HL-60 (cell line): ENCODE results near the gene FBH1.

Source experiments
- DNase-seq, 2 experiments: peaks; one replicate each; pipeline ENCODE4 v3.0.0-alpha.2; 2010 to 2020; ENCODE audit warnings: low read depth in 1 of 2, low spot score in 1 of 2
- H3K27ac ChIP-seq: fragments of 250-450 bp; sonication (Bioruptor Pico); replicated peaks from 2 replicates; pipeline ENCODE4 v1.5.1; 2020; ENCODE audit warnings: mild to moderate bottlenecking, moderate library complexity
- H3K27me3 ChIP-seq: fragments of 250-450 bp; sonication (Bioruptor Pico); 2 replicates; pipeline ENCODE4 v1.5.1; 2021; ENCODE audit warnings: mild to moderate bottlenecking, moderate library complexity; ENCODE audit not compliant: insufficient read depth, poor library complexity, severe bottlenecking
- H3K4me3 ChIP-seq: replicated peaks from 2 replicates; pipeline ENCODE4 v1.5.1; 2011; ENCODE audit warnings: mild to moderate bottlenecking, control low read depth, low read length; ENCODE audit not compliant: insufficient read depth
- GABPA ChIP-seq: IDR thresholded peaks from 2 replicates; pipeline ENCODE4 v1.6.1; 2012; ENCODE audit warnings: low read depth
- POLR2AphosphoS5 ChIP-seq: IDR thresholded peaks from 2 replicates; pipeline ENCODE4 v1.6.1; 2012; ENCODE audit warnings: low read depth
- REST ChIP-seq: IDR thresholded peaks from 2 replicates; pipeline ENCODE4 v1.6.1; 2012; ENCODE audit warnings: low read depth; ENCODE audit not compliant: insufficient replicate concordance
- SPI1 ChIP-seq: IDR thresholded peaks from 2 replicates; pipeline ENCODE4 v1.6.1; 2012; ENCODE audit warnings: low read depth, mild to moderate bottlenecking, borderline replicate concordance
- TF ChIP-seq, protein P1 (sequence below): IDR thresholded peaks from one replicate; pipeline ENCODE4 v1.5.1; 2011; ENCODE audit warnings: low read length, control low read depth, inconsistent platforms; ENCODE audit not compliant: insufficient read depth

The FBH1 gene

DNA sequence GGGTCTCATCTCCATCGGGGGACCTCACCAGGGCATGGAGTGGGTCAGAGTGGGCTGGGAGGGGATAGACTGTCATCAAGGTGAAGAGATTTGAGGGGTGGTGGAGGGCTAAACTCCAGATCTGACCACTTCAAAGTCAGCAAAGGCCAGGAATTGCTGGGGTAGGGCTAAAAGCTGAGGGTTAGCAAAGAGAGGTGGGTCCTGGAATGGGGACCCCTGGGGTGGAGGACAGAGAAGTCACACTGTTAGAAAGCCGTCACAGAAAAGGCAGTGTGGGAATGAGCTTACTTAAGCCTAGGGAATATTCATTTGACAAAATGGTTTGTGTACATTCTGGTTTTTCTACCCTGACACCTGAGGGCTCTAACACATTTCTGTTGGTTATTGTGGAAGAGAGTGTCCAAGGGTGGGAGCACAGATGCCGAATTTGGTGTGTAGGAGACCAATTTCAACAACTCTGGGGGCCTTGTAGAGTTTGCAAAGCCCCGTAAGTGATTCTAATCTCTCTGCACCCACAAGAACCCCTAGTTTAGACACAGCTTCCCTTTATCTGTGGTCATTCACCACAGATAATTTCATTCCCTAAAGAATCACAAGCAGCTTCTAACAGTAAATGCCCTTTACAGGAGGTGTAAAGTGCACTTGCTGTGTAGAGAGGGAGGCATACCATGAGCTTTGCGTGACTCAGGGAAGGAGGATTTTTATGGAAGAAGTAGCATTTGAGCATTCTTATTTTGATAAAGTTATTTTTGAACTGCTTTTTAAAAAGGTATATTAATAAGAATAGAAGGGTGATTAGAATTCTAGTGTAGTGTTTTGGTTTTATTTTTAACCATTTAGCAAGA, 6.4 kb downstream of the FBH1 start:
- TF ChIP-seq SPI1 (no peak), POLR2AphosphoS5 (no peak), GABPA (no peak), REST (no peak)
- TF ChIP-seq, protein P1, sequence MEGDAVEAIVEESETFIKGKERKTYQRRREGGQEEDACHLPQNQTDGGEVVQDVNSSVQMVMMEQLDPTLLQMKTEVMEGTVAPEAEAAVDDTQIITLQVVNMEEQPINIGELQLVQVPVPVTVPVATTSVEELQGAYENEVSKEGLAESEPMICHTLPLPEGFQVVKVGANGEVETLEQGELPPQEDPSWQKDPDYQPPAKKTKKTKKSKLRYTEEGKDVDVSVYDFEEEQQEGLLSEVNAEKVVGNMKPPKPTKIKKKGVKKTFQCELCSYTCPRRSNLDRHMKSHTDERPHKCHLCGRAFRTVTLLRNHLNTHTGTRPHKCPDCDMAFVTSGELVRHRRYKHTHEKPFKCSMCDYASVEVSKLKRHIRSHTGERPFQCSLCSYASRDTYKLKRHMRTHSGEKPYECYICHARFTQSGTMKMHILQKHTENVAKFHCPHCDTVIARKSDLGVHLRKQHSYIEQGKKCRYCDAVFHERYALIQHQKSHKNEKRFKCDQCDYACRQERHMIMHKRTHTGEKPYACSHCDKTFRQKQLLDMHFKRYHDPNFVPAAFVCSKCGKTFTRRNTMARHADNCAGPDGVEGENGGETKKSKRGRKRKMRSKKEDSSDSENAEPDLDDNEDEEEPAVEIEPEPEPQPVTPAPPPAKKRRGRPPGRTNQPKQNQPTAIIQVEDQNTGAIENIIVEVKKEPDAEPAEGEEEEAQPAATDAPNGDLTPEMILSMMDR: no peak
- Histone ChIP-seq H3K27ac (no peak overlapping the region), H3K27me3 (no peaks in the 10 kb centered on the region), H3K4me3 (no peak overlapping the region)
- no peak for DNase-seq

GRCh38 chr10:5897053-5897340, 7.0 kb downstream of the FBH1 start:
- Histone ChIP-seq H3K27ac (no peak overlapping the region), H3K27me3 (no peaks in the 10 kb centered on the region), H3K4me3 (no peak overlapping the region)
- TF ChIP-seq SPI1: no peak
- no peak for TF ChIP-seq REST
- no peak for TF ChIP-seq GABPA
- TF ChIP-seq, protein P1: no peak
- no peak for TF ChIP-seq POLR2AphosphoS5
- no peak for DNase-seq

- Histone ChIP-seq H3K27me3 (no peaks in the 10 kb centered on the region), H3K4me3 (no peak overlapping the region), H3K27ac (no peak overlapping the region)
- no peak for TF ChIP-seq SPI1
- TF ChIP-seq, protein P1: no peak
- TF ChIP-seq GABPA: no peak
- no peak for TF ChIP-seq POLR2AphosphoS5
- TF ChIP-seq REST: no peak
- no peak for DNase-seq
These were observed 7.5 kb downstream of the FBH1 start for GRCh38 chr10:5897504-5897903.
